HG03565 (cell line): ENCODE results near the gene TOX4.
"Not testable (repeated sequence)": the region's sequence is repeated elsewhere in the genome, so short reads cannot be mapped to it uniquely, and the experiment has no call there.

Experiments used
- ATAC-seq: cut with Tn5 transposase; IDR thresholded peaks from one replicate; pipeline ENCODE4 v1.9.1; 2021; ENCODE audit warnings: mild to moderate bottlenecking, moderate library complexity; ENCODE audit not compliant: unreplicated experiment

The TOX4 gene

DNA sequence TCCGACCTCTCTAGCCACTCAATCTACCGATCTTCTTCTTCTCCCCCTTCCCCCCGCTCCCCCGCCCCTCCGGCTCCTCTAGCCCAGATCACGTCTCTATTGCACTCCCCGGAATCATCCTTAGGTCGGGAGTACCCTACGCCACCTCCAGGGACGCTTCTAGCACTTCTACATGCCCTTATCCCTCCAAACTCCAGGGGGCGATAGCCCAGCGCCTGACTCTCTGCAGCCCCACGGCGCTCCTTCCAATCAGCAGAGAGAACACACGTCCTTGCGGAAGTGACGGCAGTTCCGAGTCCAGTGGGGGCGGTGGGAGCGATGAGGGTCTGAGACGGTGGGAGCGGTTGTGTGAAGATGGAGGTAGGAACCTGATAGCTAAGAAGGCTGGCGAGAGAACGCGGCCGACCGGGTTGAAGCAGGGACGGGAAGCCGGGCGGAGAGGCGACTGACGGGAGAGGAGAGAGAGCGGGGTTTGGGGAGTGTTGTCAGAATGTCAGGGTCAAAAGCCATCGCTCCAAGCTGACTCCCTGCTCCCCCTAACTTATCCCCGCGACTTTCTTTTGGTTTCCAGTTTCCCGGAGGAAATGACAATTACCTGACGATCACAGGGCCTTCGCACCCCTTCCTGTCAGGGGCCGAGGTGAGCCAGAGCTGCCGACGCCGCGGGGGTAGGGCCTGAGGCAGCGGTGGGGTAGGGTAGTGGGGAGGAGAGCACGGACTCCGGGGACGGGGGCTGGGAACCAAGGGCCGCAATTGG, at the start of gene TOX4, which contains the start of gene RAB2B:
Gene TOX4 (plus strand): TSS at position 271 of the 757 bp plus-strand sequence. CDS start 84 bp downstream, at position 355.
Gene RAB2B (minus strand): TSS at position 35 of the 757 bp plus-strand sequence. CDS start 87 bp downstream, outside the sequence.
- peak; percentile 99 for ATAC-seq

DNA sequence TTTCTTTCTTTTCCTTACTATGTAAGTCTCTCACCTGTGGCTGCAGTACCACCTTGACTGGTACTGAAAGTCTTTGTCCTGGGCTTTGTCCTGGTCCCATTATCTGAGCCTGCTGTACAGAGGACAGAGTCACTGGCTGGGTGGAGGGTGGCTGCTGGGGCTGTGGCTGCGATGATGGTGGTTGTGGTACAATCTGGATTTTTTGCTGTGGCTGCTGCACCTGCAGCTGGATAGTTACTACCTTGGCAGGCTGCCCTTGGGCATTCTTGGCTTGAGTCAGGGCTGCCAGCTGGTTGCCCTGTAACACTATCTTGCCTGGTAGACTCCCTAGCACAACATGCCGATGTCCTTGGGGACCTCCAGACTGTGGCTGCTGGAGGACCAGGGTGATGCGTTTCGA, 48.1 kb upstream of the TOX4 start:
- ATAC-seq: no peak

DNA sequence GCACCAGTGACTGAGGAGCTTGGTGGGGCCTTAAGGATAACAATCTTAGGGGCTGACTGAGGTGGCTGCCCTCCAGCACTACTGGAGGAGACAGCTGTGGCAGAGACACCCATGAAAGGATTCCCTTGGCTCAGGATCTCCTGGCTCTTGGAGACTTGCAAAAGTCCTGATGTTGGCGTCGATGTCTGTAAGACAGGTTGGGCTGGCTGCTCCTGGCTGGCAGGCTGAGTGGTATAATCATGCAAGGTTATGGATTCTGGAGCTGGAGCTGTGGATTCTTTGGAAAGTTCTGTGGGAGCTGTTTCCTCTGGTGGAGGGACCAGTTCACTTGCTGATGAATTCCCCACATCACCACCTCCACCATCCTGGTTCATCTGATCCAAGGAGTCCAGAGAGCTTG, 45.9 kb upstream of the TOX4 start:
- no peak for ATAC-seq

DNA sequence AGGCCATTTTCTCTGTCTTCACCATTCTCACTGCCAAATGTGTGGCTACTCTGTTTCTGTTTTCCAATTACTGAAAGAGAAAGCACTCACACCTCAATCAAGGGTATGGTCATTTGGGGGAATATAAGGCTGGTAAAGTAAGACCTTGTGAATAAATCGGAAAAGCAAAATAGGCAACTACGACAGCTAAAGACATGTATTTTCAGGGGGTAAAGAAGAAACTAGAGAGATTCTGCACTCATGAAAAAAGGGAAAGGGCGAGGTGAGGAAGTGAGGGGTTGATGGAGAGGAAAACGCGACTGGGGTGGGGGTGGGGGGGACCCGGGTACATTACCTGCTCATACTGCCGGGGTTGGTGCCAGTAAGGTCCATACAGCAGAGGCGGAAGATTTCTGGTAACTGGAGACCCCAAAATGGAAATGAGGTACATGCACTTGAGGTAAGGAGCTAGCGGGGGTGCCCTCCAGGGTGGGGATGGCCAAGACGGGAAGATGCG, 40.4 kb upstream of the TOX4 start:
- ATAC-seq: peak; percentile 5

DNA sequence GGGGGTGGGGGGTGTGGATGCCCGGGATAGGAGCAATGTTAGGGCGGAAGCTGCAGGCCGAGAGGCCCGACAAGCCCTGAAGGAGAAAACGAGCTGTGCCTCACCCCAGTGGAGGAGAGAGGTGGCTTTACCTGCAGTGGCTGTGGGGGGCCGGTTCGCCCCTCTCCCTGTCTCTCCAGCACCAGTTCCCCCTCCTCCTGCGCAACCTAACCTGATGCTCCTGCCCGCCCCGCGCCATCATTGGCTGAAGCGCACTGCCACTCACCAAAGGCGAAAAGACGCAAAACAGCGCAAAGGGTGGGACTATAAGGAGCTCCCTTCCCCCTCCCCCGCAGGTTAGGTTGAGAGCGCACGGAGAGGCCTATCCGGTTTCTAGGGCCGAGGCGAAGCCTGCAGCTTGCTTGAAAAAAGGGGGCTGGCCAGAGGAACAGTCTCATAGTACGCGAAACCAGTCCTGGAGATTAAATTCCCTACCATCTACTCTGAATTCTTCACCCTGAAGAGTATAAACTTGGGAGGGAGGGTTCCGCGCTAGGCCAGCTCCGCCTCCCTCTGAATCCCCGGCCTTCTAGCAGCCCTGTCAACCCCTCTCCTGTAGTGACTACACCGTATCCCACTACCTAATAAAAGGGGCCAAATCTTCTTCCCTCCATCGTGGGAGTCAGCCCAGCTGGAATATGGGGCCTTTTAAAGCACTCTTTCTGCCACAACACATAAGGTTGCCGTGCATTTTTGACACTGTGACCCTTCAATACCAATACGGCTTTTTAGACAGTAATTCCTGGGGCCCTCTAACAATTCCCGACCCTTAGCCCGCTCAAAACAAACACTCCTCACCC, 39.7 kb upstream of the TOX4 start:
- peak; percentile 91 for ATAC-seq

DNA sequence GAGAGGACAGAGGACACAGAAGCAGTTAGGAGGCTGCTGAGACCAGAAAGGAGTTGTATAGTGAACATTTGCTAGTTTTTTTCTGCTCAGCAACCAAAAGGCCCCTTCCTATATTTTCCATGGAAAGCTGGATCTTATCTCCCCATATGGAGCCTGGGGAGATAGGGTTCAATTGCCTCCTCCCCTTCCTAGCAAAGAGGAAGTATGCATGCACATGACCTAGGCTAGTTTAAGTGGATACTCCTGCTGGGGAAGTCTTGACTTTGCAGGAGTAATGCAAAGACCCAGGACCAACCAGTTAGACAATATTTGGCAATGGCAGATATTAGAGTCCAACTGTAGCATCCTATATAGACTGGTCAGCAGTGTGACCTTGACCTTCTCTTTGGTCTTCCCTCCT, 36.1 kb upstream of the TOX4 start:
- no peak for ATAC-seq

DNA sequence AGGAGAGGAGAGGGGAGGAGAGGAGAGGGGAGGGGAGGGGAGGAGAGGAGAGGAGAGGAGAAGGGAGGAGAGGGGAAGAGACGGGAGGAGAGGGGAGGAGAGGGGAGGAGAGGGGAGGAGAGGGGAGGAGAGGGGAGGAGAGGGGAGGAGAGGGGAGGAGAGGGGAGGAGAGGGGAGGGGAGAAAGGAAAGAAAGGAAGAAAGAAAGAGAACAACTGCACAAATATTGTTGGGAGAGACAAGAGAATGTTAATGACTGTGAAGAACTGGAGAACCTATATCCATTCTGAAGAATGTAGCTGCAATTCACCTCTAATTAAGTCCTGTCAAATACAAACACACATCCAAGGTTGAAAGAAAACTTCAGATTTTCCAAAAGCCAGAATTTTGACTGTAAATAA, 34.3 kb upstream of the TOX4 start:
- not testable (repeated sequence) for ATAC-seq

DNA sequence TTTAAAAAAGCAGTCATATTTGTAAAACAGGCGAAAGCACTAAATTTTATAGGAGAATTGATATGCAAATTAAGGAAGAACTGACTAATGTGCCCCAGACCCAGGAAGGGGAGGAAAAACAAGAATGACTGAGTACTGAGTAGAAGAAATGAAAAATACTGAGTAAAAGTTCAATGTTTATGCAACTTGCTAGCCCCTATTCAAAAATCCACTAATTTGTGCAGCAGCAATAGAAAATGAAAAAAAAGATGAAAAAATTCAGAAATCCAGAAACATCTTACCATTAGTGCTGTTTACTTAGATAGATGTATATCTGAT, 27.1 kb upstream of the TOX4 start:
- ATAC-seq: no peak

DNA sequence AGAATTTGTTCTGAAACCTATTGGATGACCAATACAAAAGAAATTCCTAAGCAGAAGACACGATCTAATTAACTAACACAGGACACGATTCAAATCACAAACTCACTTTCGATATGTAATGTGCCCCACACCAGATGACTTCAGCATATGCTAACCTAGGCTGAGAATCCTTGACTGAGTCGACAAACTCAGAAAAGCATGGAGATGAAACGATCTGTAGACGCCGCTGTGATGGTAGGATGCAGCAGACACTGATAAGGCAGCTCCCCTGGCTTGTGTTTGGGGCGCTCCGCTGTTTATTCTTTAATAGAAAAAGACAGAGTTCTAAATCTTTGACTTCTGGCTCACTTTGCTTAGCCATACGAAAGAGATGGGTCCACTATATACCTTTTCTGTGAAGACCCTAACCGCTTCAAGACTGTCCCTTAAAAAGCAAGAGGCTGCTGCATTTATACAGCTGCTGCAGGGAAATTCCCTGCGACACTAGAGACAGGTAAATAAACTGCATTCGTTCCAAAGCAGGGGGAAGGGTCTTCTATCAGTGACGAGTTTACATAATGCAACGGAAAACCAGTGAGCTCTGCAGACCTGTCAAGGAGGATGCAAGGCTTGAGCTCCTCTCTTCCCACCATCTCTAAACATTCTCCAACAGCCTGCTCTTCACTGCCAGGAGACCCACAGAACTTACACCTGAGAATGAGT, 22.0 kb upstream of the TOX4 start:
- ATAC-seq: no peak

DNA sequence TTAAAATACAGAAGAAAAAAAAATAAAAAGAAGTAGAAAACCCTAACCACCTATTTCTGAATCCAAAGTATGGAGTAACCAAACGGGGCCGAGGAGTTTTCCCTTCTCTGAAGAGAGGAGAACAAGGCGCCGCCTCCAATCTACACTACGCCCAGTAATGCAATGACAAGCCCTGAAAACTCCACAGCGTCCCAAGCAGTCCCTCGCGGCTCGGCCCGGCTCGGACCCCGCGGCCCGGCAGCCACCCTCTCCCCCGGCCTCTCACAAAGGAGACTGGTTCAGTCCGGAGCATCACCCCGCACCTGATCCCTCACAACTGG, 21.4 kb upstream of the TOX4 start:
- no peak for ATAC-seq

DNA sequence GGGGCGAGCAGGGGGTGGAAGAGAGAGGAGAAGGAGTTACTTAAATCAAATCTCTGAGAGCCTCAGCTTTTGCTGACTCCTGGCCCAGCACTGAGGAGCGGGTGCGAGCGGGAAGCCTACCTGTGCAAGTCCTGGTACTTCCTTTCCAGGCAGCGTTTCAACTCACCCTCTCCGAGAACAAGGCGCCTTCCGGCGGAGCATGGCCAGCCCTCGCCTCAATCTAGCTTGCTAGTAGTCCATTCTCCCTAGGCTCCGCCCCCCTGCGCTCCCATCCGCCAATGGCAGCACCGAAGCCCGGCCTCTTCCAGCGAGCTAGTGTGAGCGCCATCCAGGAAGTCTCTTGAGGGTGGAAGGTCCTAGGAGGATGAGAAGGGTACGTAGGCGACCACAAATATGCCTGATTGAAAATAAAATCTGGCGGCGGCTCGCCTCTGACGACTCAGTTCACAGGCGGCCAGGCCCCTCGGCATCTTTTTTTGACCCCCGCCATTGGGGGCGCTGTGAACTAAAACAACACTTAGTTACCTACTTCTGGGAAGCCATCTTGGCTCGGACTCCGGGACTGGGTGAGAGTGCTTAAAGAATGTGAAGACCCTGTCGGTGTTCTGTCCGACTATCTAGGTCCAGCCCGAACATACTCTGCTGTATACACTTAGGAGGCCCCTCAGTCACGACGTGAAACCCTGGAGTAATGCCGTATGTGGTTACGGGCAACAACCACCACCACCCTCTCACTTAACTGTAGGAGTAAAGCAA, 20.9 kb upstream of the TOX4 start, which contains the start of gene CHD8:
Gene CHD8 (minus strand): TSS at position 212 of the 756 bp plus-strand sequence. CDS start 24,480 bp downstream, outside the sequence.
- peak; percentile 95 for ATAC-seq

DNA sequence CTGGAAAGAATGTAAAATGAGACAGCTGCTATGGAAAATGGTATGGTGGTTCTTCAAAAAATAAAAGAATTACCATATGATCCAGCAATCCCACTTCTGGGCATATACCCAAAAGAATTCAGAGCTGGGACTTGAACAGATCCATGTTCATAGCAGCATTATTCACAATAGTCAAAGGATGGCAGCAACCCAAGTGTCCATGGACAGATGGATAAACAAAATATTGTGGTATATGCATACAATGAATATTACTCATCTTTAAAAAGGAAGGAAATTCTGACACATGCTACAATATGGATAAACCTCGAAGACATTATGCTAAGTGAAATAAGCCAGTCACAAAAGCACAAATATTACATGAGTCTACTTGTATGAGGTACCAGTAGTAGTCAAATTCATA, 9.4 kb upstream of the TOX4 start:
- ATAC-seq: no peak

DNA sequence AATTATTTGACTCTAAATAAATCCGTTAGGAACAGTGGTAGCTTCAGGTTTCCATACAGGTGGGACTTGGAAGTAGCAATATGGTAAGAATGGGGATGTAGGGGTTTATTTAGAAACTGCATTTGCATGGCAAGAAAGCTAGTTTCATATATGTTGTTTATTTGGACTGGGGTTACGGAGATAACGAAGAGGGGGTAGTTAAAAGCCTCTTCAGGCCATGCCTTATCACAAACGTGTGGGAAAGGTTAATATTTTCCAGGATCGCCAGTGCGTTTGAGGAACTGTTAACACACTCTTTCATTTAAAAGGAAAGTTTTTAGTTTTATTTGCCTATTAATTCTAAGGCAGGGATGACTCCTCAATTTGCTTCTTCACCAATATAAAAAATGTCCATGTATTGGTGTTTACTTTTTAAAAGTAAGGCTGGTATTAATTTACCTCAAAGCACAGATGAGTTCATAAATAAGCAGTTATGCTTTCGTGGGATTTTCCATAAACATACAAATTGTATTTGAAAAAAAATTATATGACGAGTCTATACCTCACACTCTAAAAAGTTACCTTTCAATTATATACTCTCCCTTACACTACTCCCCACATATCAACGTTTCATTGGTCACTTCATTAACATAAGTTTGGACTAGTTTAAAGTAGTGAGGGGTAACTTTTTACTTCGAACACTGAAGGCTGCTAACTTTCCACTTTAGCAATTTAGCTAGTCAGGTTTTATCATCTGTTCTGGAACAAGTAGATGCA, 1.1 kb upstream of the TOX4 start:
- no peak for ATAC-seq

DNA sequence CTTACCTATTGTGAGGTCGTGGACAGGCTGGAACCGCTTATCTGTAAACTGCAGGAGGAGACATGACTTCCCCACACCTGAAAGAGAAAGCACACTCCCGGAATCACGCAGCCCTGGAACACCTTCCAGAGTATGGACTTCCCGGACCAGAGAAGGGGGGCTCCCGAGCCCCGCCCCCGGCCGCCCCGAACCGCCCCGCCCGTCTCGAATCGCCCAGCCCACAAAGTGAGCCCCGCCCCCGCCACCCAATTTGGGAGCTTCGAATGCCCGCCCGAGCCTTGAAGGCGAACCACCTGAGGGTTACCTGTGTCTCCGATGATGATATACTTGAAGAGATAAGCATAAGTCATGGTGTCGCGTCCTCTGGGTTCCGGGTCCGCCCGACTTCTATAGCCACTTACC, 471 bp upstream of the TOX4 start:
- peak; percentile 5 for ATAC-seq

DNA sequence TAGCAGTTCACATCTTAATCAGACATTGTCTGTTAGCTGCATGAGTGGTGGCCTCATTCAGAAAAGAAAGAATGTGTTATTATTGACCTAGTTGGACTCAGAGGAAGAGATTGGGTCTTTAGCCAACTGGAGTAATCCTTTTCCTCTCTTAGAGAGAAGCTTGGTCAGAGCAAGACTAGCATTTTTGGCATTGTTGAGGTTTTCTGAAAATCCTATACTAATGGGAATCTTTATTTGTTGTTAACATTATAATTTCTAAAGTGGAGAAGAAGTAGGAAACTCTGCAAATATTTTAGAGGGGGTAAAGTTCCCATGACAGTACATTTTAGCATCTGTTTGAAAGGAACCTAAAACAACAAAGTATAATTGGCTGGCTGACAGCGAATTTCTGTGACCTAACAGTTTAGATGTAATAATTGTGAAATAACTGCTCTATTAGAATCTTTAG, 9.7 kb downstream of the TOX4 start:
- ATAC-seq: no peak

DNA sequence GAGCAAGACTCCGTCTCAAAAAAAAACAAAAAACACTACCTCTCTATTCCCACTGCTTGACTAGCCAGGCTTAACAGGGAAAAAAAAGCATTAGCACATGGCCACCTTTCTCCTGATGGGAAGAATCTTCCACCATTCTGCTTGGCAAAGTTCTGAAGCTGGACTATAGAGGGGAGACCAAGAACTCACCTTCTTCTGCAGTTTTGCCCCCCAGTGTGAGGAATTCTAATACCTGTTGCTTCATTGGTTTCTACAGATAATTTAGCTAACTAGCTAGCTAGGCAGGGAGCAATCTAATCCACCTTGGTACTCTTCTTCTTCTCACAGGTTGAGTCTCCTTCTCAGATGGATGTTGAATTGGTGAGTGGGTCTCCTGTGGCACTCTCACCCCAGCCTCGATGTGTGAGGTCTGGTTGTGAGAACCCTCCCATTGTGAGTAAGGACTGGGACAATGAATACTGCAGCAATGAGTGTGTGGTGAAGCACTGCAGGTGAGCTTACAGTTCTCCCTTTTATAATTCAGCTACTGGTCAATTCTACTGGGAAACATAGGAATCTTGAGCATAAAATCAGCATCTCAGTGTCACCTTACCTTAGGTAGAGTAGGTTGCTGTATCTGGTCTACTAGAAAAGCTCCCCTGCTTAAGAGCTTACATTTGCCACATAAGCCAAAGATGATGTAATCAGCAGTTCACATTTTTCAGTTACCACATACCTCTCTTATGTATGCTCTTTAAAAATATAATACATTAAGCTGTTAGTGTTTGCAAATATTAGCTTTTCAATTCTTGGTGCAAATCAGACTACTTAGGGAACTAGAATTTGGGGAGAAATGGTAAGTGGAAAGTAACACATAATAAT, 18.1 kb downstream of the TOX4 start:
- no peak for ATAC-seq

DNA sequence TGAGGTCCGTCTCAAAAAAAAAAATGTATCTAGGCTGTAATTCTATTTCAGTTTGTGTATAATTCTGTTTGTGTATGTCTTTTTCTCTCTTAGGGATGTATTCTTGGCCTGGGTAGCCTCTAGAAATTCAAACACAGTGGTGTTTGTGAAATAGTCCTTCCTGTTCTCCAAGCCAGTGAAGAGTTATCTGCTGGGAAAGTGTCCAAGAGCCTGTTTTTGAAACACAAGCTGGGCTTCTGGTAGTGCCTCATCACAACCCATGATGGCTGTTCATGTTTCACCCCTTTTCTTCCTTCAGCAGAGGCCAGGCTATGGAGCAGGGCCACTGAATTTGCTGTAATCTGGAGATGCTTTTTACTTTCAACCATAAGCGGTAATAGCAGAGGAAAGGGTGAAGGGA, 19.5 kb downstream of the TOX4 start:
- ATAC-seq: no peak

DNA sequence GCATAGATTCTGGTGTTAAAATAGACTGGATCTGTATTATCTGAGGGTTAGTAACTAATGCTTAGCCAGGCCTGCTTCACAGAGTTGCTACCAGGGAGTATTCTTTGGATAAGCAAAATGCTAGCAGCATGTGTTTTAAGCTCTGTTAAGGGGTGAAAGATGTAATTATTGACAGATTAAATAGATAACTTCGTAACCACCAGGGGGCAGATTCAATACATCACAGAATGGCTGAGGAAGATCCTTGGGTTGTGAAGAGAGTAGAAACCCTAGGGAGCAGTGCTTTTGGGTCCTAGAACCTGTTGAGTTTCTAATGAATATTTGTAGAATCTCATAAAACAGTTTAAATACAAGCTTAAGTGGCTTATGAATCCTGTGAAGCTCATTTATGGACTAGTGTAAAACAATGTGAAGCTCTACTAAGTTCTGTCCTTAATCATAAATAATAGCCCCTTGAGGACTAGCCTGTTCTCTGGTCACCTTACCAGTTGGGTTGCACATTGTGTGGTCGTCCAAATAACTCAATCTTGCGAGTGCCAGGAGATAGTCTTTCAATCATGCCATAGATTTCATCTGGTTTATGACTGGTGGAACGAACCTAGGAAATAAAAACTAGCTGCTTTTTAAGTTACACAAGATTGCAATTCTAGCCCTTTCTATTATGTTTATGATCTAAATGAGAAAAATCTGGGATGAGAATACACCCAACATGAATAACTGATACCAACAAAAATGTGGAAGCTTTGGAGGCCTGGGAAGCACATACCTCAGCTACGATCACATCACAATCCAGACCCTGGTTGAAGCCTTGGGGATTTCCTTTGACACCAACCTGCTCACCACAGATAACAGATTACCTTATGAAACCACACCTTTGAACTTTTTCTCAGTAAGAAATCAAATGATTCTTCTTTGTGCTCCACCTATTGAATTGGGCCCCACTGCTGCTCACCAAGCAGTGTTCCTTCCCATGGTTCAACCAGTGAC, 21.8 kb downstream of the TOX4 start:
- ATAC-seq: no peak
